ENCODE results near the gene STXBP1.

DNA sequence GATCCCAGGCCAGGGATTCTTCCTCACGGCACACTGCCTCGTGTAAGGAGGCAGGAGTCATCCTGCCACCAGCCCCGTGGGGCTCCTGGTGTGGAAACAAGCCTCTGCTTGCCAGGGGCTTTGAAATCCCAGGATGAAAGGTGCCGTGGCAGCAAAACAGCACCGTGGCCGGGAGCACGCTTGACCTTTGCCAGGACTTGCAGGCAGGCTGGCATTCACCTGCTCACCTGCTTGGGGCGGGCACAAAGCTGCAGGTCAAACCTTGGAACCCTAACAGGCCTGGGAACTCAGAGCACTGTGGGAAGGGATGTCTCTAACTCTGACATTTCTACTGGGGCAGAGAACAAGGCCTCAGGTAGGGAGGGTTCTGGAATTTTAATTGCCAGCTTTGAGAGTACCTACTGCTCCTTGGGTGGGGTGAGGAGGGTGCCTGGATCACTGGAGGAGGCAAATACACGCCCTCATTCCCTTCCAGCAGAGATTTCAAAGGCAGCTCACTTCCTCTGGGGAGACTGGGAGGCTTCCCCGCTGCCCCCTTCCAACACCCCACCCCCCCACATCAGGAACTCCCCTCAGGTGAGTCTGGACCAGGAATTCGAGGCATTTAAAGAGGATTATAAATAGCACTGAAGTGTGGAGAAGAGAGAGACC is 45.6 kb upstream of the STXBP1 start:
- TF ChIP-seq CTCF (IDR thresholded peaks at IDR 0.05) = no peak
- peak; percentile 35 for TF ChIP-seq POLR2AphosphoS5 (IDR thresholded peaks at IDR 0.05)
- no peak for TF ChIP-seq POLR2A (IDR thresholded peaks at IDR 0.05)
